HG03095 (cell line): ENCODE data around the gene RAVER2.
"Not testable (repeated sequence)": the region's sequence is repeated elsewhere in the genome, so short reads cannot be mapped to it uniquely, and the experiment has no call there.

Experiments
- ATAC-seq: cut with Tn5 transposase; IDR thresholded peaks from one replicate; pipeline ENCODE4 v1.9.1; 2021; ENCODE audit warnings: moderate library complexity; ENCODE audit not compliant: unreplicated experiment

Gene RAVER2

DNA sequence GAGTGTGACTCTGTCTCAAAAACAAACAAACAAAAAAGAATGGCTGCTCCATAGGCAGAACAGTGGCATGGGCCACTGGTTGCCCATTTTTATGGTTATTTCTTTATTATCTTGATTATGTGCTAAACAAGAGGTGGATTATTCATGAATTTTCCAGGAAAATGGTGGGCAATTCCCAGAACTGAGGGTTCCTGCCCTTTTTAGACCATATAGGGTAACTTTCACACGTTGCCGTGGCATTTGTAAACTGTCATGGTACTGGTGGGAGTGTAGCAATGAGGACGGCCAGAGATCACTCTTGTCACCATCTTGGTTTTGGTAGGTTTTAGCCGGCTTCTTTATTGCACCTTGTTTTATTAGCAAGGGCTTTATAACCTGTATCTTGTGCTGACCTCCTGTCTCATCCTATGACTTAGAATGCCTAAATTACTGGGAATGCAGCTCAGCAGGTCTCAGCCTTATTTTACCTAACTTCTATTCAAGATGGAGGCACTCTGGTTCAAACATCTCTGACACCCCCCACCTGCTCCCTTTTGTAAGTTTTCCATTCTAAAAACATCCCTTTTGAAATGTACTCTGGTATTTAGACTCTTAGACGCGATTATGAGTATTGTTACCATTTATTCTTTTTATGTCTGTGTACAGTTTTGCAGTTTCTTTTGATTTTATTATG is 57.1 kb downstream of the RAVER2 start:
- no peak for ATAC-seq

DNA sequence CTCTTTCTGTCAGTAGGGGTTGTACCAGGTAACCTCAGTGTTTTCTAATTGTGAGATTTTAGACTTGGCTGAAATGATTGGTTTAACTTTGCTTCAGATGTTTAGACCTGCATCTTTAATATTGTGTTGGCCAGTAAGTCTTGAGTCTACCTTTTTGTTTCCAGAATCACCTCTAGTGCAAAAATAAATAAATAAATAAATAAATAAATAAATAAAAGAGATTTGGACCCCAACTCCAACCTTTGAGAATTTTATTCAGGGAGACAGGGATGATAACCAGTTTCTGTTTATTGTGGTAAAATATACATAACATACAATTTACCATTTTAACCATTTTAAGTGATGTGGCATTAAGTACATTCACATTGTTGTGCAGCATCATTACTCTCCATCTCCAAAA is 64.4 kb downstream of the RAVER2 start:
- ATAC-seq = no peak

DNA sequence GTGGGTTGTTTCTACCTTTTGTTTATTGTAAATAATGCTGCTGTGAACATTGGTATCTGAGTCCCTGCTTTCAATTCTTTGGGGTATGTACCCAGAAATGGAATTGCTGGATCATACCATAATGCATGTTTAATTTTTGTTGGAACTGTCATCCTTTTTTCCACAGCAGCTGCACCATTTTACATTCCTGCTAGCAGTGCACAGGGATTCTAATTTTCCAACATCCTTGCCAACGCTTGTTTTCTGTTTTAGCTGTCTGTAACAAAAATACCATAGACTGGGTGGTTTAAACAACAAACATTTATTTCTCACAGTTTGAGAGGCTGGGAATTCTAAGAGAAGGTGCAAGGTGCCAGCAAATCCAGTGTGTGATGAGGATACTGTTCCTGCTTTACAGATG is 65.1 kb downstream of the RAVER2 start:
- no peak for ATAC-seq

DNA sequence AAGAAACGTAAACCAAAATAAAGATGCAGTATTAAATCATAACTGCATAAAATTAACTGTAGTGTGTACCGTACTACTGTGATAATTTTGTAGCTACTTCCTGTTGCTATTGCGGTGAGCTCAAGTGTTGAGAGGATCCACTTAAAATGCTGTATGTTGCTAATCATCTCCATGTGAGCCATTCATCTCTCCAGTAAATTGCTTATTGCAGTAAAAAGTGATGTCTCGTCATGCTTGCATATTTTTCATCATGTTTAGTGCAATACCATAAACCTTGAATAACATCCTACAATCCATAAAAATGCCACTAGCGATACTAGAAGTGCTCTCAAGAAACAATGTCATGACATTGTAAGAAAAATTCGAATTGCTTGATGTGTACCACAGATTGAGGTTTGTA is 66.3 kb downstream of the RAVER2 start:
- ATAC-seq = no peak

DNA sequence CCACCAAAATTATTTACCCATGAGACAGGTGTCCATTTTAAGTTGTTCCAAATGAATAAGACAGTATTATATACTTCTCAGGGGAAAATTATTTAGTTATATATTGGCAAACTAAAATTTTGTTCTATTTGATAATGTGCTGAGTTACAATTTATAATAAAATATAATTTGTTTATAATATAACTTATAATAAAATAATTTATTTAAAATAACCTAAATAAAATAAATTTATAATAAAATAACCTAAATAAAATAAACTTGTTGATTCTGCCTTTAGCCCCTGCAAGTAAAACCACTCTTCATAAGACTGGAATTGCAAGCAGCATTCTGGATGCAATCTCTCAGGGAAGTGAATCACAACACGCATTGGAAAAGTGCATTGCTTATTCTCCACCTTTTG is 69.6 kb downstream of the RAVER2 start:
- ATAC-seq = no peak

DNA sequence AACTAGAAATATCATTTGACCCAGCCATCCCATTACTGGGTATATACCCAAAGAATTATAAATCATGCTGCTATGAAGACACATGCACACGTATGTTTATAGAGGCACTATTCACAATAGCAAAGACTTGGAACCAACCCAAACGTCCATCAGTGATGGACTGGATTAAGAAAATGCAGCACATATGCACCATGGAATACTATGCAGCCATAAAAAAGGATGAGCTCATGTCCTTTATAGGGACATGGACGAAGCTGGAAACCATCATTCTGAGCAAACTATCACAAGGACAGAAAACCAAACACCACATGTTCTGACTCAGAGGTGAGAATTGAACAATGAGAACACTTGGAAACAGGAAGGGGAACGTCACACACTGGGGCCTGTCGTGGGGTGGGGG is 72.5 kb downstream of the RAVER2 start:
- not testable (repeated sequence) for ATAC-seq

DNA sequence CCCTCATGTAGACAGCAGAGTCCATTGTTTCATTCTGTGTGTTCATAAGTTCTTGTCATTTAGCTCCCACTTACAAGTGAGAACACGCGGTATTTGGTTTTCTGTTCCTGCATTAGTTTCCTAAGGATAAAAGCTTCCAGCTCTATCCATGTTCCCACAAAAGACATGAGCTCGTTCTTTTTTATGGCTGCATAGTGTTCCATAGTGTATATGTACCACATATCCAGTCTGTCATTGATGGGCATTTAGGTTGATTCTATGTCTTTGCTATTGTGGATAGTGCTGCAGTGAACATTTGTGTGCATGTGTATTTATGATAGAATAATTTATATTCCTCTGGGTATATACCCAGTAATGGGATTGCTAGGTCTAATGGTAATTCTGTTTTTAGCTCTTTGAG is 75.7 kb downstream of the RAVER2 start:
- ATAC-seq = not testable (repeated sequence)

DNA sequence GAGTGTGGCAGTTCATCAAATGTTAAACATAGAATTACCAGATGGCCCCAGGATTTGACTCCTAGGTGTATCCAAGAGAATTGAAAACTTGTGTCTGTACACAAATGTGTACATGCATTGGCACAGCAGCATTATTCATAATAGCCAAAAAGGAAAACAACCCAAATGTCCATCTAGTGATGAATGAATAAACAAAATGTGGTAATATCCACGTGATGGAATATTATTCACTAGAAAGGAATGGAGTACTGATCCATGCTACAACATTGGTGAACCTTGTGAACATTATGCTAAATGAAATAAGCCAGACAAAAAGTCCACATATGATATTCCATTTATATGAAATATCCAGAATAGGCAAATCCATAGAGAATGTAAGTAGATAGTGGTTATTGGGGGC is 77.7 kb downstream of the RAVER2 start:
- no peak for ATAC-seq

DNA sequence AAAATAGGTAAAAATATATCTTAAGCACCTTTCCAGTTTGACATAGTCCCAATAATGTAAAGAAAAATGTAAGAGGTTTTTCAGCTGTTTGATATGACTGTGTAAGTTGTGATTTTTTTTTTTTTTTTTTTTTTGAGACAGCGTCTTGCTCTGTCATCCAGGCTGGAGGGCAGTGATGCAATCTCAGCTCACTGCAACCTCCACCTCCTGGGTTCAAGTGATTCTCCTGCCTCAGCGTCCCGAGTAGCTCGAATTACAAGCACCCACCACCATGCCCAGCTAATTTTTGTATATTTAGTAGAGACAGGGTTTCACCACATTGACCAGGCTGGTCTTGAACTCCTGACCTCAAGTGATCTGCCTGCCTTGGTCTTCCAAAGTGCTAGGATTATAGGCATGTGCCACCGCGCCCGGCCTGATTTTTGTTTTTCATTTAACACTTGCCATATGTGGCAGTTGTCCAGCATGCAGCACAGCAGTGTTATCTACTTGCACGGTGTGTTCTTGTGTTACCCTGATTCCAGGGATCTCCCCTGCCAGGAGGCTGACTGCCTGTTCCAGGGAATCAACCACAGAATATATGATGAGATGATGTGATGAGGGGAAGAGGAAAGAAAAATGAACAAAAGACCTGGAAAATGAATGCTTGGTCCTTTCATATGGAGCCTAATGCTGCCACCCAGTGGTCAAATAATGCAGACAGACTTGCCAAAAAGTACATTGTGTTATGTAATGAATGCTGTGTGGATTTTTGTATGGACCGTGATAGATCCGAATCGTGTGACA is 79.0 kb downstream of the RAVER2 start:
- ATAC-seq = peak; percentile 68

DNA sequence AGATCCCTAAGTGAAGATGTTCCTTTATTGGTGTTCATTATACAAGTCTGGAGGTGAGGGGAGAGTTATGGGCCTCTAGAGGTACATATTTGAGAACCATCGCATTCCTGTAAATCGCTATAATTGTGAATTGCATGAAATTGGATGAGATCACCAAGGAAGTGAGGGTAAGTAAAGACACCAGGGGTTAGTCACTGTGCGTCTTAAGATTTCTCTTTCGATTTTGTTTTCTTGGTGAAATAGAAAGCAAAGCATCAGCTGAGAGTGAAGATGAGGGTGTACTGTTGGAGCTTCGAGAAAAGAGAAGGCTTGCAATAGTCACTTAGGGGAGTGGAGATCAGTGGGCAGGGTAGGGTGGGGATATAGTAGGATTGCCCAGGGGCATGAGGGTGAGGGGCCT is 82.1 kb downstream of the RAVER2 start:
- ATAC-seq = no peak

DNA sequence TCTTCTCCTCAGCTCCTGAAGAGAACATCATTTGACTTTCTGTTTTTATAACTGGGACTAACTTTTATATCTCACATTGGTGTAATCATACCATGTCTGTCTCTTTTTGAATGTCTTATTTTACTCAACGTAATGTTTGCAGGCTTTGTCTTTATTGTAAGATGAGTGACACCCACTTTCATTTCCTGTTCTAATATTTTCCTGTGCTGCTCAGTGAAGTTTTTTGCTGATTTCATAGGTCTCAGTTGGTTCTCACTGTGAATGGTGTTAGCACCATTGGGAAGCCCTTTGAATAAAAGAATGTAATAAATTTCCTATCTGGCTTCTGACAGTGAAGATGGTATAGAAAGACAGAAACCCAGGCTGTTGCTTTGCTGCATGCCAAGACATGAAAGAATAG is 84.0 kb downstream of the RAVER2 start:
- no peak for ATAC-seq

DNA sequence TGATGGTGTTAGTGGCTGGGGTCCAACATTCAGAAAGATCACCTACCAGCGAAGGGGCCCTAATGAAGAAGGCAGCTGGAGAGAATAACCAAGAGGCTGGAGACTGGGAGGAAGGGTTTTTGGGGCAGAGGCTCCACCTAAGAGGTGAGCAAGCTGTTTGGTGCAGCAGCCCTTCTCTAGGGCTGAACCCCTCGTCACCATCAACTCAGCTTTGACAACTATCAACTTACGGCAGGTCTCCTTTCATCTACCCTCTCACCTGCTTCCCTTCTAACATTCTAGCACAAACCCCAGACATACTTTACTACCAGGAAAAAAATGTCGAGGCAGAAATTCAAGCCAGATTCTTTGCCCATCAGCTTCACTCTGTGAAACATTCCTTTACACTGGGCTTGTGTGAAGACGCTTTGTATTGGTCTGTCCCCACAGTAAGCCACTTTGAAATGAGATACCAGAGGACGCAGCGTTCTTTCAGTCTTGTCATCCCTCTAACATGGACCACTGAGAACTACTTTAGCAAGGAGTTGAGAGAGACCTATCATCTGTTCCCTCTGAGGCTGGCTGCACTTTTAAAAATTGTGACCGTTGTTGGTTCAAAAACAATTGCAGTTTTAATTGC is 84.6 kb downstream of the RAVER2 start:
- no peak for ATAC-seq

DNA sequence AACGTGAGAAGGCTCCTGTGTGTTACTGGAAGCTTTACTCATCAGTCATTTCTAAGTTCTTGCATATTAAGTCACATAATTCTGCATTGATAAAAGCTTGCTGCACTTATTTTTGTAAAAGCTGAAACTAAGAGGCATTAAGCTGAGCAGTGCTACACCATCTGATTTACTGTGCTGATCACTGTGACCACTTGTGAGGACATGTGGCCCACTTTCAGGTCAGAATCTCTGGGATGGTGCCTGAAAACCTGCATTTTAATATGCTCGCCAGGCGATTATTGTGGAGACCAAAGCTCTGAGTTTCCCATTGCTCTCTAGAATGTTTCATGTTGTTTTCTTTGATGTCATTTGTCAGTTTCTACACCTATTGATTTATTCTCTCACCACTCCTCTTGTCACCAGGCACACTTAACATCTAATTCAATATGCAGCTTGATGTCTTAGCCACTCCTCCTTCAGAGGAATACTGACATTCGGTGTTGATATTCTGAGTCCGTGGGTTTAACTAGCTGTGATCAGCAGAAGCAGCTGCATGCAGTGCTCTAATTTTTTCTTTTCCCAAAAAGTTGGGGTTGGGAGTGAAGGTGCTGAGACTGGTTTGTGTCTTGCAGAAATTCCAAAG is 85.3 kb downstream of the RAVER2 start:
- ATAC-seq = no peak

DNA sequence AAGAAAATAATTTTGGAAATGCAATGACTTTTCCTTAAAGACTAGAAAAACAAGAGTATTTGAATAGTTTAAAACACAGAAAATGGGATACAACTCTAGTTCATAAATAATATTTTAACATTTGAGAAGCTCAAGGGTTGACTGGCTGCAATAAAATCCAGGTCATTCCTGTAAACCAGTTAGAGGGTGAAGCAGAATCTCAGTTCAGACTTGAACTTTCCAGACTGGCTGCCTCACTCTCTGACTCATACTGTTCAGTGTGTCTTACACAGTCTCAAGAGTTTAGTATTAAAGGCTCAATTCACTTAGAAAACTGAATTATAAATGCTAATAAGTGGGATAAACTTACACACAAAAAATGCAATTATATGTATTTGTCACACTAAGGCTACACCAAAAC is 89.9 kb downstream of the RAVER2 start:
- no peak for ATAC-seq

DNA sequence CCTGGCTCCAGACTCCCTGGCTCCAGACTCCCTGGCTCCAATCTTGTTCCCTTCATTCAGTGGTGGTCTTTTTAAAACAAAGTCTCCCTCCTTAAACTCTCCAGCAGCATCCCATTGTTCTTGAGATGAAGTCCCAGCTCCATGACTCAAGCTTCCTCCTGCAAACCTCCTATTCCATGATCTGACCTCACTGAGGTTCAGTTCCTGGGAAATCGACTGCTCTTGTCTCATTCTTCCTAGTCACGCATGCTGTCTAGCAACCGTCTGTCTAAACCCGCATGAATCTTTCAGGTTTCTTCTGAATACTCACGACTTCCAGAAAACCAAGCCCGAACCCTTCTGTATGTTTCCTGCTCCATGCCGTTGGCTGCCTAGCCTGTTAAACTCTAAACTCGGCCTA is 91.9 kb downstream of the RAVER2 start:
- ATAC-seq = no peak

DNA sequence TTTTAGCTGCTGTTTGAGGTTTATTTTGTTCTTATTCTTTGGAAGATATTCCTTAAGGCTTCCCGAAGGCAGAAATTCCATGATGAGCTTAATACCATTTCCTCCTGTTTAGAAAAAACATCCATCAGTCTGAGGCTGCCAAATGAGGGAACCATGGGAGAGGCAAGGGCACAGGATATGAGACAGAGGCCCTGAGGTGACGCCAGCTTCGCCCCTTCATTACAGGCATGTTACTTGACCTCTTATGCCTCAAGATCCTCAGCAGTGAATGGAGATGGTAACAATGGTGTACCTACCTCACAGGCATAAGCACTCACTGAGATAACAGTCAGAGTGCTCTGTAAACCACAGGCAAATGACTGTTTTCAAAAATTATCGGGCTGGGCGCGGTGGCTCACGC is 93.6 kb downstream of the RAVER2 start:
- no peak for ATAC-seq

DNA sequence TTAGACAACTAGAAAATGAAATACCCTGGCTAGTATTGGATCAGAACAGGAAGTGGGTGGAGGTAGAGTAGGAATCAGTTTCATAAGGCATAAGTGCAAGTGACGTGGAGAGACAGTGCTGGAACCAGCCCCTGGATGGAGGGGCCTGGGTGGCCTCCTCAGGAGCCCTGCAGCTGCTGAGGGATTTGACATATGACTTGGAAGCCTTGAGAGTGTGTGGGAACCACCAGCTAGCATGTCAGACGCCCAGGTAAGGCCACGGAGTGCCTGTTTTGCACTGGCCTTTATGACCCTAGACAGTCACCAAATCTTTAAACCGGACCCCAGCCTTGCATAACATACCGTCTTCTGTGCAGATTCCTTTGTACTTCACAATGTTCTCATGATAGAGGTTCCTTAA is 94.4 kb downstream of the RAVER2 start:
- no peak for ATAC-seq

DNA sequence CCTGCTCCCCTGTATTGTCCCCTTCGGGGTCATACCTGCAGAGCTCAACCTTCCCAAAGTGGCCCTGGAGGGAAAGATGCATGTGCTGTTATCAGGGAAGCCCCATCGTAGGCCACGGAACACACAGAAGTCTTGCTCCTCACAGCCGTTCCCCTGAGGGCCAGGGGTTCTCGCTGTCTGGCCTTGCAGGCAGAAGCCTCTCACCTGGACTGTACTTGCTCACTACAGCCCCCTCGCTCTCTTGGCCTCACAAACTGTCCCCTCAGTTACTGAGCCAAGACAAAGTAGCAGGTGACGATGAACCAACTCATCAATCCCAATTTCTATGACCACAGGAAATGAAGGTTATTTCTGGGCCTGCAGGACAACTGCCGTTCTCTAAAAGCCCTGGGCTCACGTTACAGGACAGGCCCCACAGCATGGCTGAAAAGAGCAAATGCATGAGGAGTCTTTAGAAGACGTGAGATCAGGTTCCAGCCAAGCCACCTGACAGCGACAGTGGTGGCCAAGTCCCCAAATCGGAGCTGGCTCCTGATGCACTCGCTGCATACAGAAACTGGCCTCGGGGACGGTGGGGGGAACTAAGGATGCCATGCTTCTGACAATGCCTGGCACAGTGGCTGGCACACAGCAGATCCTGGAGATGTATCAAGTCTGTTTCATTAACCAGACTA is 95.0 kb downstream of the RAVER2 start:
- no peak for ATAC-seq

DNA sequence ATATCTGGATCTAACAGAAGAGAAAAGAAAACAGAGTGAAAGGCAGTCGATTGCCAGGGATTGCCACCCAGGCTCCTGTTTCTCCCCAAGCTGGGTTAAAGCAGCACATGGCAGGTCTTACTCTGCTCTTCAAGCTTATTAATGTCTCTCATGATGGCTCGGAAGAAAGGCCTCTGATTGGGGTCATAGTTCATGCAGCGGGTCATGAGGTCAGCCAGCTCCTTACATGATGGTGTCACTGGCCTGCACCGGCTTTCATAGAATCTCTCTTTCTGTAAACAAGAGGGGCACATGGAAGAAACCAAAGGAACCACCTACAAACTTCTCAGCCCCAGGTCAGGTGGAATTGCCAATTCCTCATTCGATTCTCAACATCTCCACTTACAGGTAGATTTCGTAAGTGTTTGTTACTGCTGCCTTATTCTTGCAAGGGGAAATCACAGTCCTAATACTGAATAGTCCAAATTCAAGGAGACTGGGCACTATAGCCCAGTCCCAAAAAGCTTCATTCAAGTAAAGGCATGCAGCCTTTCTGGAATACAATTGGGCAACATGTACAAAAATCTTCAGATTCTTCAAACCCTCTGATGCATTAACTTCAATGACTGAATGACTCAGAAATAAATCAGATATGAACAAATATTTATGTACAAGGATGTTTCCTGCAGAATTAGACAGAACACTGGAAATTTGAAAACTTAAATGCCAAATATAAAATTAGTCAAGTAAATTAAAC is 96.6 kb downstream of the RAVER2 start:
- no peak for ATAC-seq

DNA sequence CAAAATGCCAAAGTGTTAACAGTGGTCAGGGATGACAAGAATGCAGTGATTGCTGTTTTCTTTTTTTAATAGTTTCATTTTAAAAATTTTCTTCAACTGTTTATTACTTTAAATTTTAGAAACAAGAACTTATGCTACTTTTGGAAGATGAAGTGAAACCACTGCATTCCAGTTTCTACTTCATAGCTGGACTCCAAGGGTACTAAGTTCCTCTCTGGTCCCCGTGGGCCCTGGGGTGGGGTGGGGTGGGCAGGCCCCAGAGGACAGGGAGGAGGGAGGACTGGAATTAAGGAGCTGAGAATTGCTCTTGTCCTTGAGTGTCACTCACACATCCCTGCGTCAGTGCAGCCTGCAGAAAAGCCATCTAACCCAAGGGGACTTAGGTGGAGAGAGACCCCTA is 97.3 kb downstream of the RAVER2 start:
- ATAC-seq = no peak

DNA sequence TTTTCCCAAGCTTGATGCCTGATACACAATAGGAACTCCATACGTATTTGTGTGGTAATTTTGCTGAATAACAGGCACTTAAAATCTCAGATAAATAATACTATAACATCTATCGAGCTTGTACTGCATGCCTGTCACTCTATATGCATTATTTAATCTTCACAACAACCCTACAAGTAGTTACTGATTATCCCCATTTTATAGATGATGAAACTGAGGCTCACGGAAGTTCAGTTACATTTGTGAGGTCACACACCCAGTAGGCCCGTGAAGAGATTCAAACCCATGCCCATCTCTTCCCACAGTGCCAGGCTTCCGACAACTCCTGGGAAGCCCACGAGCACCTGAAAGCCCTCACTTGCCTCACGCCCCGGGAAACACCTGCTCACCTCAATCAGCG is 98.8 kb downstream of the RAVER2 start:
- ATAC-seq = no peak
